ENCODE data around the gene TMEM156.

- TF ChIP-seq CTCF (IDR thresholded peaks at IDR 0.05; ENCODE audit: extremely low read depth in 1 of 2, insufficient read depth in 1 of 2, low read depth in 1 of 2, low read length in 2 of 2) (no peak), POLR2AphosphoS5 (IDR thresholded peaks at IDR 0.05; ENCODE audit: insufficient read depth, low read depth, low read length) (no peak)
These were observed 5.7 kb upstream of the TMEM156 start for GRCh38 chr4:39037941-39038340.
